ENCODE results near the gene GGCX. TPM values are rescaled to one million over a fixed set of nuclear protein-coding genes. Genes with fewer than 3 reads are reported as not detected.
"Not testable (repeated sequence)": the region's sequence is repeated elsewhere in the genome, so short reads cannot be mapped to it uniquely, and the experiment has no call there.

The GGCX gene
- total RNA-seq: 10 to 100 TPM; 30.9 to 35.8 TPM
- polyA plus RNA-seq: 10 to 100 TPM; 10.4 to 14.6 (median 14.0) TPM
- total RNA-seq: 27.1 to 56.7 (median 37.2) reads per million in 6 experiments

DNA sequence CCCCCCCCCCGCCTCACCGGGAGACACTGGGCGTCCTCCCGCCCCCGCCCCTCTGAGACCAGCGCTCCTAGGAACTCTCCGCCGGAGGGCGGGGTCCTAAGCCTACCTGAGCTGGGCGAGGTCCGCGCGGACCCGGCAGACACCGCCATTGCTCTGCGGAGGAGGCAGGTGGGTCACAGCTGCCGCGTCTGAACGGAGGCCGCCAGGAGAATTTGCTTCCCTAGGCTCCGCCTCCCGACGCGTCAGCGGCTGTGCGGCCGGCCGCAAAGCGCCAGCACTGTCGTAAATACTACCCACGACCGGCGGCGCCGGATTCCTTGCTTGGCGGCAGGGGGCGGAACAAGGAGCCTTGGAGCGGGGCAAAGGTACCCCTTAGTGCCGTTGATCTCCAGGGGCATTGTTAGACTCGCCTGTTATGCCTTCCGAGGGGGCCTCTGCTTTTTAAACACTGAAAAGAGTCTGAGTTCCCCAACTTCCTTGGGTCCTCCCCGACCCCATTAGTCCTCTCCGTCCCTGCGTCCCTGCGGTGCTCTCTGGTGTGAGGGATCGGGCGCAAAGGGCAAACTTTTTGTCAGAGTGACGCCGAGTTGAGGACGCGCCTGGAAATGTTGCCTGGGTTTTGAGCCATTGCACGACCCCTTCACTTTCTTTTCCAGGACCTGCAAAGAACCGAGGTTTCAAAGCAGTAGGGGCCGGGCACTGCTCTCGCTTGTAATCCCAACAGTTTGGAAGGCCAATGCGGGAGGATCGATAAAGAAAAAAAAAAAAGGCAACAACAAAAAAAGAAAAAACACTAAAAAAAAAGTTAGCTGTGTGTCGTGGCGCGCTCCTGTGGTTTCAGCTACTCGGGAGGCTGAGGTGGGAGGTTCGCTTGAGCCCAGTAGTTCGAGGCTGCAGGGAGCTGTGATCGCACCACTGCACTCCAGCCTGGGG is at the start of gene GGCX:
TSS of gene GGCX (minus strand) at position 214 of the 933 bp plus-strand sequence. CDS start at position 149, 65 bp downstream.
- Mint-ChIP-seq H3K27ac (peak within 1 kb of the TSS; percentile 93 to 99 (median 97)), H3K4me1 (peaks cover 9 to 37% (median 33%) of the 10 kb centered on the region in 4 donors), H3K4me3 (peak within 1 kb of the TSS; percentile 91 to 99 (median 97)), H3K27me3 (no peaks in the 10 kb centered on the region), H3K36me3 (peaks cover 0 to 11% (median 0%) of the 10 kb centered on the region in 3 donors), H3K9me3 (no peaks in the 10 kb centered on the region)
- POLR2A ChIA-PET: interaction anchor here (0.6 to 14.9 kb wide), 21 partner anchors 9 to 235 kb away, joined by 3 to 144 read pairs (median 6); partner anchors contain the start of genes C2orf68, MAT2A, RNF181 and TMEM150A
- ATAC-seq (peak; percentile 92 to 94), DNase-seq (peak; percentile 82 to 96 (median 92))

DNA sequence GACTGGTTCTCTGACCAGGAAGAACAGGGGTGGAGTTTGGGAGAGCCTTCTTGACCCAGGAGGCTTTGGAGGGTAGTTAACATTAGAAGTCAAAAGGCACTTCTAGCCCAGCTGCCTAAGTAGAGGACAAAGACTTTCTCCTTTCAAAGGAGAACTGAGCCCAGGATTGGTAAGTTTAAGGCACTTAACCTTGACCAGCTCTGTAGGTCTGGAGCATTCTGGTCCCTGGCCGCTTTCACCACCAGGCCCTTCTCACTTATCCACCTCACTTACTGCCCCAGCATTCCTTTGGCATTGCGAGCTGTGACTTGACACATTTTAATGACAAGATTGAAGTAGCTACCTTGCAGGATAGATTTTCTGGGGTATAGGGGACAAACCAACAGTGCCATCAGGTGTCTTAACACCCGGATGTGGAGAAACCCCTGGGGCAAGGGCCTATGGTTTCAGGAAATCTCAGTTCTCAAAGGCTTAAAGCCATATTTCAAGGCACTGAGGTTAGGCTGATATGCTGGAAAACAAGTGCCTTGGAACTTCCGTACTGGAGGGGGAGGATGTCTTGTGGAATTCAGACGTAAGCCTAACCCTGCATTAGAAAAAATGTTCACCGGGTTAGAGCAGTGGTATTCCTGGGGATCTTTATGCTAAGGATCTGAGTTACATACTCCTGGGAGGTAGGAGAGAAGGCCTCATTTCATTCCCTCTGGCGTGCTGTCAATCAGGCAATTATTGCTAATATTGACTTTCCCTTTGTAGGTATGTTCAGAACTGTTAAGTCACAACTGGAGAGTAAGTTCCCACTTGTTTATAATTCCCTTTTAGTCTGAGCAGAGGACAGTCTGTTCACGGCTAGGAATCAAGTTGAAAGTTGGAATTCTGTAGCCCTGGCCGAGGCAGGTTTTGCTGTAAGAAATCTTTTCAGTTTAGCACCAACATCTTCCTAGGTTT is 46.2 kb upstream of the GGCX start:
- H3K27ac Mint-ChIP-seq: peak overlapping the region in 5 of 10 donors; percentile 33 to 60 (median 48)
- H3K36me3 Mint-ChIP-seq: peaks cover 0 to 28% (median 4%) of the 10 kb centered on the region in 3 donors
- peaks cover 23 to 59% (median 51%) of the 10 kb centered on the region in 4 donors for H3K4me1 Mint-ChIP-seq
- H3K4me3 Mint-ChIP-seq: peak overlapping the region in 3 of 10 donors; percentile 14 to 52 (median 44)
- DNase-seq (no peak), ATAC-seq (no peak)
- H3K27me3 Mint-ChIP-seq: no peaks in the 10 kb centered on the region
- no peaks in the 10 kb centered on the region for H3K9me3 Mint-ChIP-seq
- POLR2A ChIA-PET: interaction anchor here (0.5 to 2.5 kb wide), 5 partner anchors 12 to 69 kb away, joined by 3 to 12 read pairs (median 3); partner anchors contain the start of genes MAT2A and RNF181

DNA sequence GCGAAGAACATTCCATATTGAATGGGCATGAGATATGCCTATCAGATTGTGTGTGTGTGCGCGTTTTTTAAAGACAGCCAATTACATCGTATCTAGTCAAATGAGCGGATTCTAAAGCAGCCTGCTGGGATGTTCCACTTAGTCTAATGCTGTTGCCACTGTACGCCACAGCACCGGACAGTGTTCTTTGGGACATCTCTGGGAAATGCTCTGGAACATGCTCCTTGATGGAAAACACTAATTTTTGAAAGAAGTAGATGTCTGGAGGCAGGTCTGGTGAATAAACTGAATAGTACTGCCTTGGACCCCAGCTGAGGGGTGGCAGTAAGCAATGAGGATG is 44.8 kb upstream of the GGCX start:
- Mint-ChIP-seq H3K4me1 (peaks cover 24 to 60% (median 51%) of the 10 kb centered on the region in 4 donors), H3K9me3 (no peaks in the 10 kb centered on the region), H3K27me3 (no peaks in the 10 kb centered on the region), H3K4me3 (no peak overlapping the region), H3K36me3 (peaks cover 0 to 28% (median 4%) of the 10 kb centered on the region in 3 donors), H3K27ac (peak overlapping the region in 1 of 10 donors; percentile 45)
- DNase-seq (no peak), ATAC-seq (no peak)
- POLR2A ChIA-PET: interaction anchor here (1.1 to 8.1 kb wide), 6 partner anchors 9 to 187 kb away, joined by 3 to 67 read pairs (median 10); partner anchors contain the start of genes MAT2A, RNF181, SH2D6 and USP39

DNA sequence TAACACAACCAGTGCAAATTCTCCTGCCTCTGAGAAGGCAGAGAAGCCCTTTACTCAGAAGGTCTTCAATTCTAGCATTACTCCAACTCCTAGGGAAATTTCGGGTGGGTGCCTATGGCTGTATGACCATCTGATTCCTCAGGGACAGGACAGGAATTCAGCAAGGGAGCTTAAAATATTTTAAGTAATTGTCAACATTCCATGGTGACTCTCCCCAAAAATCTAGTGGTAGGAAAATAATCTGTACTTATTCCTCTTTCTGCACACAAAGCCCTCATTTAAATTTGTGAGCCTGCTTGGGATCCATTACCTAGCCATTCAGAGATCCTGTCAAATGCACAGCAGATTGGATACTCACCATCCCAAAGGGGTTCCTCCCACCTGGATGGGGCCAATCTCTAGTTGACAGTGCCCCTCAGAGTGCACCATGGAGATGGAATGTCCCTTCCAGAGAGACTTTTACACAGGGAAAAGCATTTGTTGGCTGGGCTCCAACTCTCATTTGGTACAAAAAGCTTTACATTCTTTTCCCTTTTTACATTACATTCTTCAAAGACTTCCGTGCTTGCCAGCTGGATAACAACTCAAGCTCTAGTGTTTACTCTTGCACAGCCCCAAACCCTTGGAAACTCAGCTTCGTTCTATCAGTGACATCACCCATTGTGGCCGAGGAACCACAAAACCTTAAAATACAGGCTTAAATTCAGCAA is 44.3 kb upstream of the GGCX start:
- H3K4me1 Mint-ChIP-seq: peaks cover 24 to 60% (median 51%) of the 10 kb centered on the region in 4 donors
- peak overlapping the region in 2 of 10 donors; percentile 45 to 59 for H3K27ac Mint-ChIP-seq
- no peaks in the 10 kb centered on the region for H3K9me3 Mint-ChIP-seq
- H3K4me3 Mint-ChIP-seq: peak overlapping the region in 1 of 10 donors; percentile 55
- no peaks in the 10 kb centered on the region for H3K27me3 Mint-ChIP-seq
- ATAC-seq: no peak
- DNase-seq: no peak
- POLR2A ChIA-PET: interaction anchor here (0.6 to 8.1 kb wide), 9 partner anchors 10 to 186 kb away, joined by 3 to 67 read pairs (median 5); partner anchors contain the start of genes MAT2A, RNF181, SH2D6 and USP39
- peaks cover 0 to 28% (median 4%) of the 10 kb centered on the region in 3 donors for H3K36me3 Mint-ChIP-seq

DNA sequence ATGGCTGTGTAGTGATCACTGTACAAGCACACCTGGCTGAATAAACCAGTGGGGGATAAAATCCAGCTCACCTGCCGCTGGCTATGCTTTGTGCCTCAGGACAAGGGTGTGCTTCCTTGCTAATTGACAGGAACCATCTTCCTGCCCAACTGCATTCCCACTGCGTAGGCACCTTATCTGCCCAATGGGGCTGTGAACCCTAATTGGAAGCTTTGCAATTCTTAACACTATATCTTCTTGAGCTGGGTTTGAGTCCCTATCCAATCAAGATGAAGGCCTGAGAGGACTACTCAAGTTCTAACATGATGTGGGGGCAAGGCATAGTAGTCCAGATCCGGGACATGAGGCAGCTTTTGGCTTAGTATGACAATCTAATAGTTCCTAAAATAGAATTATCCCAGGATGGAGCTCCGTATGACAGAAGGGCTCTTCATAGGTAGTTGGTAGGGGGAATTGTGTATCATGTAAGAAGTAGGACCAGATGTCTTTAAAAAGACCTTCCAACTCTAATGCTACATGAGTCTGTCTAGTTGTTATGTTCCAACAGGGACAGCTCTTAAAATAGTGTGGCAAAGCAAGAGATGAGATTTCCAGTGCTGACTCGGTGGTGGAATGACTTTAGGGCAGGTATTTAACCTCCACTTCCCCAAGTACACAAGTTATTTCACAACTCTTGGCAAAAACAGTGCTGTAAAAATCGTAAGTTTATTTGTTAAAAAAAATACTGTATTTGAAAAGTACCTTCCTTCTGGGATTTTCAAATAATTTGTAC is 43.5 kb upstream of the GGCX start:
- peak overlapping the region in 9 of 10 donors; percentile 3 to 67 (median 47) for H3K27ac Mint-ChIP-seq
- peaks cover 0 to 23% (median 4%) of the 10 kb centered on the region in 3 donors for H3K36me3 Mint-ChIP-seq
- DNase-seq: no peak
- peaks cover 24 to 54% (median 48%) of the 10 kb centered on the region in 4 donors for H3K4me1 Mint-ChIP-seq
- H3K9me3 Mint-ChIP-seq: no peaks in the 10 kb centered on the region
- no peaks in the 10 kb centered on the region for H3K27me3 Mint-ChIP-seq
- H3K4me3 Mint-ChIP-seq: peak overlapping the region in 7 of 10 donors; percentile 6 to 93 (median 50)
- POLR2A ChIA-PET: interaction anchor here (0.6 to 8.1 kb wide), 9 partner anchors 9 to 185 kb away, joined by 3 to 67 read pairs (median 5); partner anchors contain the start of genes RNF181, SH2D6, USP39 and VAMP5
- ATAC-seq: no peak

DNA sequence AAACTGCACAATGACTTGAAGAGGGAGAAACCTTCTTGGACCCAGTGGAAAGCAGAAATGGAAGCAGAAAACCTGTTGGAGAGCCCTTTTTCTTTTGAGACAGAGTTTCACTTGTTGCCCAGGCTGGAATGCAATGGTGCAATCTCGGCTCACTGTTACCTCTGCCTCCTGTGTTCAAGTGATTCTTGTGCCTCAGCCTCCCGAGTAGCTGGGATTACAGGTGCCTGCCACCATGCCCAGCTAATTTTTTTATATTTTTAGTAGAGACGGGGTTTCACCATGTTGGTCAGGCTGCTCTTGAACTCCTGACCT is 42.8 kb upstream of the GGCX start:
- Mint-ChIP-seq H3K4me1 (peaks cover 22 to 52% (median 44%) of the 10 kb centered on the region in 4 donors), H3K4me3 (peak overlapping the region; percentile 50 to 94 (median 88)), H3K27ac (peak overlapping the region in 8 of 10 donors; percentile 43 to 81 (median 62)), H3K36me3 (peaks cover 0 to 22% (median 4%) of the 10 kb centered on the region in 3 donors)
- not testable (repeated sequence) for ATAC-seq, H3K9me3 Mint-ChIP-seq, DNase-seq, H3K27me3 Mint-ChIP-seq
- POLR2A ChIA-PET: interaction anchor here (0.6 to 8.1 kb wide), 6 partner anchors 8 to 699 kb away, joined by 3 to 67 read pairs (median 6); partner anchors contain the start of genes RNF181, SH2D6, USP39 and VAMP5

- POLR2A ChIA-PET: interaction anchor here (0.7 to 8.1 kb wide), 14 partner anchors 9 to 283 kb away, joined by 3 to 67 read pairs (median 6); partner anchors contain the start of genes C2orf68, GGCX, MAT2A and SH2D6
- peak; percentile 76 to 91 (median 82) for DNase-seq
- peaks cover 0 to 20% (median 0%) of the 10 kb centered on the region in 3 donors for H3K36me3 Mint-ChIP-seq
- peak; percentile 91 to 92 for ATAC-seq
- H3K27me3 Mint-ChIP-seq: no peaks in the 10 kb centered on the region
- peak within 1 kb of the TSS; percentile 85 to 95 (median 90) for H3K4me3 Mint-ChIP-seq
- H3K9me3 Mint-ChIP-seq: no peaks in the 10 kb centered on the region
- H3K4me1 Mint-ChIP-seq: peaks cover 18 to 47% (median 34%) of the 10 kb centered on the region in 4 donors
- peak within 1 kb of the TSS; percentile 63 to 94 (median 90) for H3K27ac Mint-ChIP-seq
These were observed 41.4 kb upstream of the GGCX start, which contains the start of gene TMEM150A for GRCh38 chr2:85602476-85603234. TMEM150A (minus strand) TSS chr2:85602698; CDS start chr2:85601948, 750 bp downstream.

GRCh38 chr2:85601771-85602475 is 40.6 kb upstream of the GGCX start:
- ATAC-seq (peak; percentile 4 to 16), DNase-seq (no peak)
- Mint-ChIP-seq H3K27ac (peak overlapping the region; percentile 60 to 94 (median 88)), H3K4me1 (peaks cover 18 to 50% (median 37%) of the 10 kb centered on the region in 4 donors), H3K9me3 (no peaks in the 10 kb centered on the region), H3K36me3 (peaks cover 0 to 18% (median 0%) of the 10 kb centered on the region in 3 donors), H3K4me3 (peak overlapping the region; percentile 80 to 95 (median 87)), H3K27me3 (no peaks in the 10 kb centered on the region)
- POLR2A ChIA-PET: interaction anchor here (1.0 to 8.1 kb wide), 12 partner anchors 9 to 274 kb away, joined by 3 to 67 read pairs (median 7); partner anchors contain the start of genes C2orf68, GGCX, MAT2A and TGOLN2

All from naive thymus-derived CD8-positive, alpha-beta T cell (primary cell).